HCT116 (cell line): Measurements from ENCODE around the gene PROSER2. TPM values are rescaled to one million over a fixed set of nuclear protein-coding genes. Genes with fewer than 3 reads are reported as not detected.

Experiments
- ATAC-seq: fragments of 200-7000 bp; cut with Tn5 transposase; 2 replicates; pipeline ENCODE4 v1.9.1; 2020; ENCODE audit warnings: mild to moderate bottlenecking, moderate library complexity
- BruUV-seq: library from RNA; stranded (reverse); fragments of 400-500 nt; replicated peaks from 2 replicates; lab custom pipeline; 2021; lab: Mats Ljungman, UMichigan
- CTCF ChIA-PET: fragments of 300-600 bp; sonication (Branson Sonifier 250); formaldehyde crosslinking; loops from one replicate; lab custom pipeline; 2021; ENCODE audit warnings: antibody characterized with exemption; lab: Charles Lee
- POLR2A ChIA-PET: fragments of 300-600, 350-600 bp; sonication (Branson Sonifier 250); formaldehyde crosslinking; loops from one replicate; lab custom pipeline; 2021; ENCODE audit warnings: antibody characterized with exemption; lab: Charles Lee
- RAD21 ChIA-PET, 2 experiments: fragments of 300-600 bp; sonication (Branson Sonifier 250); formaldehyde crosslinking; loops; one replicate each; lab custom pipeline; 2023; ENCODE audit warnings: low total read pairs in 2 of 2; ENCODE audit not compliant: uncharacterized antibody in 2 of 2, unreplicated experiment in 2 of 2, low non-redundant PET in 1 of 2; lab: Charles Lee
- DNase-seq: peaks from one replicate; pipeline ENCODE4 v3.0.0-alpha.2; 2010; ENCODE audit warnings: low read depth, low spot score
- H2AFZ ChIP-seq: fragments of 200-600 bp; shearing (Covaris generic), sonication (generic); 2 replicates; pipeline ENCODE4 v1.6.1; 2017; ENCODE audit warnings: low read depth, mixed run types, mixed read lengths, antibody characterized with exemption, low read length; ENCODE audit not compliant: poor library complexity, severe bottlenecking
- H3K27ac ChIP-seq: 2 replicates; pipeline ENCODE4 v1.5.1; 2012; ENCODE audit warnings: low read depth, low read length
- H3K27me3 ChIP-seq: fragments of 200-600 bp; sonication (generic); 2 replicates; pipeline ENCODE4 v1.6.1; 2016; ENCODE audit warnings: mixed run types, low read length, mixed read lengths; ENCODE audit not compliant: insufficient read depth
- H3K36me3 ChIP-seq, 2 experiments: fragments of 200-500 bp in 1 of 2; fragments of 200-600 bp in 1 of 2; sonication (Bioruptor generic) in 1 of 2; sonication (generic) in 1 of 2; 2 replicates each; pipeline versions ENCODE4 v1.5.1 to v1.6.1; 2014 to 2016; ENCODE audit warnings: low read length in 2 of 2, inconsistent platforms in 1 of 2, mixed read lengths in 1 of 2, mixed run types in 1 of 2; ENCODE audit not compliant: insufficient read depth in 2 of 2, control insufficient read depth in 1 of 2
- H3K4me1 ChIP-seq, 2 experiments: fragments of 200-600 bp in 1 of 2; sonication (generic) in 1 of 2; 2 replicates each; pipeline versions ENCODE4 v1.5.1 to v1.6.1; 2012 to 2017; ENCODE audit warnings: low read length in 2 of 2, inconsistent platforms in 1 of 2, mild to moderate bottlenecking in 1 of 2, mixed read lengths in 1 of 2, mixed run types in 1 of 2, moderate library complexity in 1 of 2; ENCODE audit not compliant: insufficient read depth in 2 of 2, control insufficient read depth in 1 of 2
- H3K4me2 ChIP-seq: fragments of 200-600 bp; sonication (generic); 2 replicates; pipeline ENCODE4 v1.6.1; 2017; ENCODE audit warnings: mixed run types, low read length, mixed read lengths
- H3K4me3 ChIP-seq, 2 experiments: fragments of 200-600 bp in 1 of 2; sonication (generic) in 1 of 2; replicated peaks in 1 of 2; 2 replicates each; pipeline ENCODE4 v1.5.1; 2011 to 2016; ENCODE audit warnings: low read length in 2 of 2, control low read depth in 1 of 2, low read depth in 1 of 2, mild to moderate bottlenecking in 1 of 2, mixed read lengths in 1 of 2, mixed run types in 1 of 2
- H3K79me2 ChIP-seq: fragments of 200-600 bp; sonication (generic); 2 replicates; pipeline ENCODE4 v1.6.1; 2017; ENCODE audit warnings: mild to moderate bottlenecking, mixed run types, low read length, moderate library complexity, mixed read lengths; ENCODE audit not compliant: insufficient read depth
- H3K9ac ChIP-seq: fragments of 200-600 bp; sonication (generic); 2 replicates; pipeline ENCODE4 v1.6.1; 2016; ENCODE audit warnings: low read length, mixed read lengths
- H3K9me2 ChIP-seq: fragments of 200-600 bp; sonication (generic), shearing (Covaris generic); 2 replicates; pipeline ENCODE4 v1.6.1; 2017; ENCODE audit warnings: mixed run types, mild to moderate bottlenecking, moderate library complexity; ENCODE audit not compliant: insufficient read depth
- H3K9me3 ChIP-seq, 2 experiments: fragments of 200-500 bp in 1 of 2; fragments of 200-600 bp in 1 of 2; sonication (Bioruptor generic) in 1 of 2; sonication (generic) in 1 of 2; 2 replicates each; pipeline ENCODE4 v1.6.1; 2014 to 2017; ENCODE audit warnings: low read length in 2 of 2, mixed read lengths in 2 of 2, inconsistent platforms in 1 of 2, low read depth in 1 of 2, mild to moderate bottlenecking in 1 of 2, mixed run types in 1 of 2, moderate library complexity in 1 of 2; ENCODE audit not compliant: control insufficient read depth in 1 of 2, insufficient read depth in 1 of 2
- H4K20me1 ChIP-seq: fragments of 200-600 bp; sonication (generic), shearing (Covaris generic); 2 replicates; pipeline ENCODE4 v1.6.1; 2017; ENCODE audit warnings: mixed run types, mild to moderate bottlenecking, moderate library complexity; ENCODE audit not compliant: insufficient read depth
- CEBPB ChIP-seq: IDR thresholded peaks from 2 replicates; pipeline ENCODE4 v1.6.1; 2012; ENCODE audit warnings: low read depth
- EGR1 ChIP-seq: IDR thresholded peaks from 2 replicates; pipeline ENCODE4 v1.6.1; 2012; ENCODE audit warnings: low read depth
- ELF1 ChIP-seq: IDR thresholded peaks from 2 replicates; pipeline ENCODE4 v1.6.1; 2012; ENCODE audit warnings: low read depth, borderline replicate concordance
- EZH2 ChIP-seq: fragments of 200-600 bp; sonication (generic); IDR thresholded peaks from 2 replicates; pipeline ENCODE4 v1.6.1; 2017; ENCODE audit warnings: antibody characterized with exemption, mixed run types
- FOSL1 ChIP-seq: IDR thresholded peaks from 2 replicates; pipeline ENCODE4 v1.6.1; 2012; ENCODE audit warnings: low read depth
- YY1 ChIP-seq: IDR thresholded peaks from 2 replicates; pipeline ENCODE4 v1.6.1; 2011; ENCODE audit warnings: low read length, low read depth, moderate library complexity, mild to moderate bottlenecking; ENCODE audit not compliant: insufficient replicate concordance; ENCODE audit errors: extremely low read depth
- intact Hi-C: fragments of 100-400 bp; cut with micrococcal nuclease; formaldehyde crosslinking; loops from 2 replicates; pipeline ENCODE4 v1.10.0; 2022
- total RNA-seq: library from RNA; stranded (reverse); gene quantifications from one replicate; pipeline ENCODE4 v1.2.1, GENCODE V29; 2021; ENCODE audit not compliant: unreplicated experiment
- TF ChIP-seq, protein P1 (sequence below): IDR thresholded peaks from 2 replicates; pipeline ENCODE4 v1.6.1; 2012
- TF ChIP-seq, protein P2 (sequence below), 3 experiments: fragments of 200-600 bp in 1 of 3; sonication (generic) in 1 of 3; IDR thresholded peaks in 2 of 3; conservative IDR thresholded peaks in 1 of 3; 2 replicates each; pipeline ENCODE4 v1.5.1; 2012 to 2017; ENCODE audit warnings: low read depth in 2 of 3, low read length in 2 of 3, antibody characterized with exemption in 1 of 3, borderline replicate concordance in 1 of 3, control low read depth in 1 of 3, mild to moderate bottlenecking in 1 of 3, mixed read lengths in 1 of 3, mixed run types in 1 of 3, moderate library complexity in 1 of 3; ENCODE audit not compliant: insufficient read depth in 1 of 3

Gene PROSER2
- total RNA-seq, 1 experiment from 2014 or later: 46.2 TPM

DNA sequence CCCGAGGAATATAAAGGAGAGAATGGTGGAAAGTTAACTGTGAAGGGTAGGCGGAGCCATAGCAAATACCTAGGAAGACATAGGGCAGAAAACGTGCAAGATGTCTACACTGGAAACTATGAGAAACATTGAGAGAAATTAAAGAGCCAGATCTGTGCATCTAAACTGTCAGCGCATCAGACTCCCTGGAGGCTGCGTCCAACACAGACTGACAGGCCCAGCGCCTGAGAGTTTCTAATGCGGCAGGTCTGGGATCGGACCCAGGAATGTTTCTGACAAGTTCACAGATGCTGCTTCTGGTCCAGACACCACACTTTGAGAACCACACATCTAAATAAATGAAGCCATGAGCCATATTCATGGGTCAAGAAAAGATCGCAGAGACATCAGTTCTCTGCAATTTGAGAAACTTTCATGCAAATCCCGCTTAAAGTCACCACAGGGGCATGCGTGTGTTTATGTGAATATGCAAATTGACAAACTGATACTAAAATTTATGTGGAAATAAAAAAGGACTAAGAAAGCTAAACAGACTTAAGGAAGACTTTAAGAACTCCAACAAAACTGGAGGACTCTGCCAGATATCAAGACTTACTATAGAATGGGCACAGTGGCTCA is 38.8 kb downstream of the PROSER2 start:
- intact Hi-C loops: no loop called here
- H2AFZ ChIP-seq: no peak overlapping the region
- no peaks in the 10 kb centered on the region for H3K27me3 ChIP-seq
- no peaks in the 10 kb centered on the region; a peak in 1 of 4 replicates for H3K4me1 ChIP-seq
- H3K36me3 ChIP-seq: peaks cover 2 to 56% of the 10 kb centered on the region in 2 experiments; a peak in 2 of 4 replicates
- CTCF ChIA-PET: no interaction called here
- DNase-seq (no peak), ATAC-seq (no peak)
- H3K4me2 ChIP-seq: no peak overlapping the region
- peaks cover 89% of the 10 kb centered on the region for H3K79me2 ChIP-seq
- no peak for TF ChIP-seq EGR1
- no peak for TF ChIP-seq ELF1
- TF ChIP-seq FOSL1: no peak
- TF ChIP-seq, all 23 proteins: peak for 0
- no peak overlapping the region for H3K9ac ChIP-seq
- BruUV-seq: no TSS peak
- no peaks in the 10 kb centered on the region for H4K20me1 ChIP-seq
- H3K4me3 ChIP-seq: no peak overlapping the region
- H3K27ac ChIP-seq: no peak overlapping the region
- H3K9me3 ChIP-seq: no peaks in the 10 kb centered on the region
- RAD21 ChIA-PET: no interaction called here
- POLR2A ChIA-PET: no interaction called here
- H3K9me2 ChIP-seq: no peaks in the 10 kb centered on the region

DNA sequence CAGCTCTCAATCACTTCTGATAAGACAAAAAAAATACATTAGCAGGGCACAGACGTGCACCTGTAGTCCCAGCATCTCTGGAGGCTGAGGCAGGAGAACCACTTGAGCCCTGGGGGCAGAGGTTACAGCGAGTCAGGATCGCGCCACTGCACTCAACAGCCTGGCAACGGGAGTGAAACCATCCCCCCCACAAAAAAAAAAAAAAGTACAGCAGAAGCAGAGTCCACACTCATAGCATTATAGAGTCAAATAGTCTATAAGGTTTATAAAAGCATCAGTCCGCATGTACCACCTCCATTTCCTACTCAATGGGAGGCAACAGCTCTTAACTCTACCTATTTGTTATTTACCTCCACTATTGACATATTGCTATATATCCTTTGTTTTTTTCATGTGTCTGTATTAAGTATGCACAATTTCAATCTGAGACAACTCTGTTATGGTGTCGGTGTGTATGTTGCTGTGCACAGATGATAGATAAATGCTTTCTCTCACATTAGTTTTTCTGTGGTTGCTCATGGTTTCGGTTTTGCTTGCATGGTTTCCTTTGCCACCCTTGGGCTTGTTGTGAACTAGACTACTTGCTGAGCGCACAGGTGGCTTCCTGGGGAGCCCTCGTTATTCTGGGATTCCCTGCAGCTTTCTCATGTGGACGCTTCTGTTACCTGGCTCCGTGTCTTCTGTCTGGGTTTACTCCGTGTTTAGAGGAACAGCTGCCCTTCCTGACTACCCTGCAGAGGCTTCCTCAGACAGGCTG is 40.4 kb downstream of the PROSER2 start:
- H3K9me3 ChIP-seq: no peaks in the 10 kb centered on the region
- H3K27me3 ChIP-seq: no peaks in the 10 kb centered on the region
- ChIA-PET RAD21 (no interaction called here), CTCF (no interaction called here), POLR2A (interaction anchor here (1.4 kb wide), 1 partner anchor 12 kb away, joined by 5 read pairs; no protein-coding TSS in a partner anchor)
- no peak overlapping the region for H3K4me2 ChIP-seq
- no peaks in the 10 kb centered on the region for H3K4me1 ChIP-seq
- H3K79me2 ChIP-seq: peaks cover 79% of the 10 kb centered on the region
- TF ChIP-seq, protein P1, sequence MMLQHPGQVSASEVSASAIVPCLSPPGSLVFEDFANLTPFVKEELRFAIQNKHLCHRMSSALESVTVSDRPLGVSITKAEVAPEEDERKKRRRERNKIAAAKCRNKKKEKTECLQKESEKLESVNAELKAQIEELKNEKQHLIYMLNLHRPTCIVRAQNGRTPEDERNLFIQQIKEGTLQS: no peak
- TF ChIP-seq, protein P2, sequence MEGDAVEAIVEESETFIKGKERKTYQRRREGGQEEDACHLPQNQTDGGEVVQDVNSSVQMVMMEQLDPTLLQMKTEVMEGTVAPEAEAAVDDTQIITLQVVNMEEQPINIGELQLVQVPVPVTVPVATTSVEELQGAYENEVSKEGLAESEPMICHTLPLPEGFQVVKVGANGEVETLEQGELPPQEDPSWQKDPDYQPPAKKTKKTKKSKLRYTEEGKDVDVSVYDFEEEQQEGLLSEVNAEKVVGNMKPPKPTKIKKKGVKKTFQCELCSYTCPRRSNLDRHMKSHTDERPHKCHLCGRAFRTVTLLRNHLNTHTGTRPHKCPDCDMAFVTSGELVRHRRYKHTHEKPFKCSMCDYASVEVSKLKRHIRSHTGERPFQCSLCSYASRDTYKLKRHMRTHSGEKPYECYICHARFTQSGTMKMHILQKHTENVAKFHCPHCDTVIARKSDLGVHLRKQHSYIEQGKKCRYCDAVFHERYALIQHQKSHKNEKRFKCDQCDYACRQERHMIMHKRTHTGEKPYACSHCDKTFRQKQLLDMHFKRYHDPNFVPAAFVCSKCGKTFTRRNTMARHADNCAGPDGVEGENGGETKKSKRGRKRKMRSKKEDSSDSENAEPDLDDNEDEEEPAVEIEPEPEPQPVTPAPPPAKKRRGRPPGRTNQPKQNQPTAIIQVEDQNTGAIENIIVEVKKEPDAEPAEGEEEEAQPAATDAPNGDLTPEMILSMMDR (IDR thresholded peaks at IDR 0.05 in 2 of 3, conservative IDR thresholded peaks at IDR 0.05 in 1 of 3; ENCODE audit: borderline replicate concordance in 1 of 3, insufficient read depth in 1 of 3, low read depth in 2 of 3, low read length in 2 of 3): no peak
- TF ChIP-seq CEBPB (no peak), EZH2 (no peak), YY1 (no peak)
- ATAC-seq: no peak
- no peak for DNase-seq
- no peak overlapping the region for H3K27ac ChIP-seq
- no peak overlapping the region for H2AFZ ChIP-seq
- H4K20me1 ChIP-seq: no peaks in the 10 kb centered on the region
- H3K9ac ChIP-seq: no peak overlapping the region
- no TSS peak for BruUV-seq
- H3K4me3 ChIP-seq: no peak overlapping the region
- intact Hi-C loops: no loop called here
- peaks cover 6 to 56% of the 10 kb centered on the region in 2 experiments; a peak in 2 of 4 replicates for H3K36me3 ChIP-seq
- H3K9me2 ChIP-seq: no peaks in the 10 kb centered on the region
